IPS-18a (cell line): ENCODE data around the gene TGFBR3L.
A peak's percentile ranks its signal among the peaks of the same experiment; 100 is the strongest.
"Not testable (repeated sequence)": the region's sequence is repeated elsewhere in the genome, so short reads cannot be mapped to it uniquely, and the experiment has no call there.

ENCODE experiments used
- H3K27ac ChIP-seq: one replicate; pipeline ENCODE4 v1.5.1; 2013; ENCODE audit warnings: low read length
- H3K27me3 ChIP-seq: one replicate; pipeline ENCODE4 v1.6.1; 2013; ENCODE audit warnings: mild to moderate bottlenecking, low read length; ENCODE audit not compliant: control insufficient read depth, insufficient read depth
- H3K36me3 ChIP-seq: one replicate; pipeline ENCODE4 v1.6.1; 2013; ENCODE audit warnings: low read depth, low read length; ENCODE audit not compliant: control insufficient read depth
- H3K4me1 ChIP-seq: one replicate; pipeline ENCODE4 v1.6.1; 2013; ENCODE audit warnings: low read depth, low read length; ENCODE audit not compliant: control insufficient read depth
- H3K4me3 ChIP-seq: one replicate; pipeline ENCODE4 v1.5.1; 2013; ENCODE audit warnings: low read length
- H3K9ac ChIP-seq: one replicate; pipeline ENCODE4 v1.6.1; 2013; ENCODE audit warnings: mild to moderate bottlenecking, low read length, moderate library complexity
- H3K9me3 ChIP-seq: one replicate; pipeline ENCODE4 v1.6.1; 2013; ENCODE audit warnings: low read depth, low read length; ENCODE audit not compliant: control insufficient read depth

Gene TGFBR3L

DNA sequence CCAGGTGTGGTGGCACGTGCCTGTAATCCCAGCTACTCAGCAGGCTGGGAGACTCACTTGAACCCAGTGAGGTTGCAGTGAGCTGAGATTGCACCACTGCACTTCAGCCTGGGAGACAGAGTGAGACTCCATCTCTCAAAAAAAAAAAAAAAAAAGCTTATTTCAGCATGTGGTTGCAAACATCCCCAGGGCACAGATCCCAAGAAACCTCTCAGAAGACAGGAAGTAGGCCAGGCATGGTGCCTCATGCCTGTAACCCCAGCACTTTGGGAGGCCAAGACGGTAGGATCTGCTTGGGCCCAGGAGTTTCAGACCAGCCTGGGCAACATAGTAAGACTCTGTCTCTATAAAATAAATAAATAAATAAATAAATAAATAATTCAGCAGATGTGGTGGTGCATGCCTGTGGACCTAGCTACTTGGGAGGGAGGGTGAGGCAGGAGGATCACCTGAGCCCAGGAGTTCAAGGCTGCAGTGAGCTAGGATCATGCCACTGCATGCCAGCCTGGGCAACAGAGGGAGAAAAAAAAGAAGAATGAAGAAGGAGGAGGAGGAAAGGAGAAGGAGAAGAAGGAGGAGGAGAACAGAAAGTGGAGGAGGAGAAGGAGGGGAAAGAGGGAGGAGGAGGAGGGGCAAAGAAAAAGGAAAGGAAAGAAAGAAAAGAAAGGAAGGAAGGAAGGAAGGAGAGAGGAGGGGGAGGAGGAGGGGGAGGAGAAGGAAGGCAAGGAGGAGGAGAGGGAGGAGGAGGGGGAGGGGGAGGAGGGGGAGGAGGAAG, 30.6 kb upstream of the TGFBR3L start:
- Histone ChIP-seq H3K4me1 (no peaks in the 10 kb centered on the region), H3K4me3 (no peak overlapping the region), H3K27me3 (peaks cover 12% of the 10 kb centered on the region), H3K27ac (no peak overlapping the region), H3K36me3 (no peaks in the 10 kb centered on the region), H3K9ac (no peak overlapping the region), H3K9me3 (no peaks in the 10 kb centered on the region)

DNA sequence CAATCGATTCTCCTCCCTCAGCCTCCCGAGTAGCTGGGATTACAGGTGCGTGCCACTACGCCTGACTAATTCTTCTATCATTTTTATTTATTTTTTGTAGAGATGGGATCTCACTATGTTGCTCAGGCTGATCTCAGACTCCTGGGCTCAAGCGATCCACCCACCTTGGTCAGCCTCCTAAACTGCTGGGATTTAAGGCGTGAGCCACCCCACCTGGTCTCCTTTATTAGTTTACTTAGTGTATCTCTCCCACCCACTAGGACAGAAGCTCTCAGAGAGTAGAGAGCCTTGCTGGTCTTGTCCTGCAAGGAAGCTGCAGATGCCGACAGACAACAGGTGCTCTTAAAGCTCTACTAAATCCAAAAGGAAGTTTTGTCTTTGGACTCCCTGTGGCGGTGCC, 28.8 kb upstream of the TGFBR3L start:
- no peak overlapping the region for H3K27ac ChIP-seq
- H3K9ac ChIP-seq: no peak overlapping the region
- peaks cover 14% of the 10 kb centered on the region for H3K27me3 ChIP-seq
- no peaks in the 10 kb centered on the region for H3K4me1 ChIP-seq
- no peak overlapping the region for H3K4me3 ChIP-seq
- no peaks in the 10 kb centered on the region for H3K9me3 ChIP-seq
- H3K36me3 ChIP-seq: no peaks in the 10 kb centered on the region

DNA sequence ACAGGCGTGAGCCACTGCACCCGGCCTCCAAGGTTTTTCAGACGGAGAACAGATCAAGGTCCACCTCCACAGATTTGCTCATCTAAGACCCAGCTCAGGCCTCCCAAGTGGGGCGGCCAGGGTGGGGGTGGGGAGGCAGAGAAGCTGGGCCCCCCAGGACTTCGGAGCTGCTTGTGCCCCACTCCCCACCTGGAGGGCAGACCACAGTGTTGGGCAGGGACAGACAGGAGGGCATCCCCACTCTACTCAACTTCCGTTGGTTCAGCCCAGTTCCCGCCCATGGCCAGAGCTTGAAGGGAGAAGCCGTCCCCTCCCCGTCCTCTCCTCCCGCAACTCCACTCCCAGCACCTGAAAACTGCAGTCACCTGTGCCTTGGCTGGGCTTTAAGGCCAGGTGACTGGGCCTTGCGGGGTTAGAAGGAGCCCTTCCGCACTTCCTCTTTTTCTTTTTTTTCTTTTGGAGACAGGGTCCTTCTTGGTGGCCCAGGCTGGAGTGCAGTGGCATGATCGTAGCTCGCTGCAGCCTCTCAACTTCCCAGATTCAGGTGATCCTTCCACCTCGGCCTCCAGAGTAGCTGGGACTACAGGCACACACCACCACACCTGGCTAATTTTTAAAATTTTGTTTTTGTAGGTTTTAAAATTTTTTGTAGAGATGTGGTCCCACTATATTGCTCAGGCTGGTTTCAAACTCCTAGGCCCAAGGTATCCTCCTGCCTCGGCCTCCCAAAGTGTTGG, 27.1 kb upstream of the TGFBR3L start:
- no peak overlapping the region for H3K27ac ChIP-seq
- no peak overlapping the region for H3K9ac ChIP-seq
- H3K4me1 ChIP-seq: no peaks in the 10 kb centered on the region
- H3K36me3 ChIP-seq: no peaks in the 10 kb centered on the region
- peaks cover 14% of the 10 kb centered on the region for H3K27me3 ChIP-seq
- no peaks in the 10 kb centered on the region for H3K9me3 ChIP-seq
- H3K4me3 ChIP-seq: peak overlapping the region; percentile 56

DNA sequence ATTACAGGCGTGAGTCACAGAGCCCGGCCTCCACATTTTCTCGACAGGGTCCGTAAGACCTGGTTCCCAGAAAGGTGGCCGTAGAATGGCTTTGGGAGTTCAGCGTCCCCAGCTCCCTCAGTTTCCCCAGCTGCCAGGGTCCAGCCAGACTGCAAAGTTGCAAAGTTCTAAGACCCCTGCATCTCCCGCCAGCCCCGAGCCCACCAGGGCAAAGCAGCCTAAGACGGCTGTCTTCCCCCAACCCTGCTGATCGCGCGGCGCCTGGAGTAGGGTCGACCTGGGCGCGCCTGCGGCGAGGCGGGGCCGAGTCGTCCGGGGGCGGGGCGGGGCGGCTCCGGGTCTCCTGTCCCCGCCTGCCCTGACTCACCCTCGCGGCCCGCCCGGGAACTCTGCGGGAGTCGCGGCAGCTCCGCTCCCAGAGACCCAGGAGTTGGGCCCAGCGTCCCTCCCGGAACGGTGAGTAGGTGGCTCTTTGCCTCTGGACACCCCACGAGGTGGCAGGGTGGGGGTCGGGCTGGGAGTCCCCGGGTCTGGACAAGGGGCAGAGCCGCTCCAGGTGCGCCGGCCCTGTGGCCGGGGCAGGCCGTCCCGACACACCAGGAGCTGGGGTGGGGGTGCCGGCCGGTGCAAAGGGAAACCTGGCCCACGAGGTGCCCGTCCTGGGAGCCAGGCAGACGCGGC, 26.3 kb upstream of the TGFBR3L start, which contains the start of gene LRRC8E:
TSS of gene LRRC8E (plus strand) at position 366 of the 681 bp plus-strand sequence. CDS start 7,094 bp downstream, outside the sequence.
- H3K9me3 ChIP-seq: no peaks in the 10 kb centered on the region
- no peak within 1 kb of the TSS for H3K27ac ChIP-seq
- H3K4me3 ChIP-seq: peak within 1 kb of the TSS; percentile 56
- H3K4me1 ChIP-seq: no peaks in the 10 kb centered on the region
- H3K27me3 ChIP-seq: peaks cover 14% of the 10 kb centered on the region
- no peak within 1 kb of the TSS for H3K9ac ChIP-seq
- H3K36me3 ChIP-seq: no peaks in the 10 kb centered on the region

DNA sequence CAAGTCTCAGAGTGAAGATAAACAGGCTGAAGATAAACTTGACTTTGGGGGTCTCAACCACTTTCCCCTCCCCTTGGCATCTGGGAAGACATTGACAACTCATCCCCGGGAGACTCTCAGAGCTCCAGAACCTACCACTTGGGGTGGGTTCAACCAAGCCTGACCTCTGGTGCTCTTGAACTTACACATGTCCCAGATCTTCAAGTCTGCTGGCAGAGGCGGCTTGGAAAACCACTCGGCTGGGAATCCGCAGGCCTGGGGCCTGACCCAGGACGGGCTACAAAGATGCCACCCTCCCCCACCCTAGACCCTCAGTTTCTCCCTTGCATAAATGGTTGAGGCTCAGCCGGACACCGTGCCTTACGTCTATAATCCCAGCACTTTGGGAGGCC, 25.8 kb upstream of the TGFBR3L start:
- H3K9ac ChIP-seq: no peak overlapping the region
- H3K4me1 ChIP-seq: no peaks in the 10 kb centered on the region
- H3K36me3 ChIP-seq: no peaks in the 10 kb centered on the region
- no peak overlapping the region for H3K27ac ChIP-seq
- H3K9me3 ChIP-seq: no peaks in the 10 kb centered on the region
- peak overlapping the region; percentile 56 for H3K4me3 ChIP-seq
- H3K27me3 ChIP-seq: peaks cover 14% of the 10 kb centered on the region

DNA sequence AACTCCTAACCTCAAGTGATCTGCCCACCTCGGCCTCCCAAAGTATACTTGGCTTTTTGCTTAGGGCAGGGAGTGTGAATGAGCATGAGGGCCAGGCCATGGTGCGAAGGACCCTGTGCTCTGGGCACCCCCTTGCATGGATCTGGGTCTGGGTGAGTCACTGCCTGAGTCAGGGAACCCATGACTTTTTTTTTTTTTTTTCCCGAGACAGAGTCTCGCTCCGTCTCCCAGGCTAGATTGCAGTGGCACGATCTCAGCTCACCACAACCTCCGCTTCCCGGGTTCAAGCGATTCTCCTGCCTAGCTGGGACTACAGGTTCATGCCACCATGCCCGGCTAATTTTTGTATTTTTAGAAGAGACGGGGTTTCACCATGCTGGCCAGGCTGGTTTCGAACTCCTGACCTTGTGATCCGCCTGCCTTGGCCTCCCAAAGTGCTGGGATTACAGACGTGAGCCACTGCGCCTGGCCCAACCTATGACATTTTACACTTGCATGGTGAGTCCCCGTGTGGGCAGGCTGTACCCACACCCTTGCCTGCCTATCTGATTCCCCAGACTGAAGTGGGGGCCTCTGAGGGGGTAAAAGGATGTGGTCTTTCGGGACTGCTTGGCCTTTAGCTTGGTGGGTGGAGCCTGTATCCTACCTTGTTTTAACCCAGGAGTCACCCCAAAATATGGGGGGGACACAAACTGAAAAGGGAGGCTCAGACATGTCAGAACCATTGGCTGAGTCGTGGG, 21.1 kb upstream of the TGFBR3L start:
- not testable (repeated sequence) for H3K4me1 ChIP-seq, H3K27ac ChIP-seq, H3K4me3 ChIP-seq, H3K27me3 ChIP-seq, H3K9me3 ChIP-seq, H3K36me3 ChIP-seq, H3K9ac ChIP-seq

DNA sequence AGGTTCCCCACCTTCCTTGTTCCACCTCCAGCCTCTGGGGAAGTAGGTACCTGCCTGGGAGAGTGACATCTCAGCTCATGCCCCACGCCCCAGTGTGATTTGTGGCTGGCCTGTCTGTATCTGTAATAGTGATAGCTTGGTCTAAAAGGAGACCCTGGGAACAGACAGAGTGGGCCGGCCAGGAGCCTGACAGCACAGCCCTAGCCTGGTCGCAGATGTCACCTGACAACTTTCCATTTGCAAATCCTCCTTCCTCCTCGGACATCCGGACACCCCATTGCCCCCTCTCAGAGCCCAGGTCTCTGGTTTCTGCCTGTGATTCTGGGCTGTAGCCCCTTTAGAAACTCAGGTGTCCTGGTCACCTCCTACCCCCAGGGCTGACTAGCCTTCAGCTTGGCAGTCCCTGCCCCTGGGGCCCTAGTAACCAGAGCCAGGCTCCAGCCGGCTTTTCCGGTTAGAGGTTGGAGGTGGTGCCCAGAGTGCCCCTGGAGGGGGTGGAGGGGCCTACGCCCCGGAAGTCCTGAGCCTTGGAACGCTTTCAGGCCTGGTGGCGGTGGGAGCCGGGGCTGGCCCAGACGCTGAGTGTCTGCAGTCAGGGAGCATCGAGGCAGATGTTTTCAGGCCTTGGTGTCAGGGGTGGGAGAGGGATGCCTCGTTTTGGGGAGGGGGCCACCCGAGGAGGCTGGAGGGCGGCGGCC, 19.9 kb upstream of the TGFBR3L start:
- Histone ChIP-seq H3K4me1 (no peaks in the 10 kb centered on the region), H3K9ac (no peak overlapping the region)

DNA sequence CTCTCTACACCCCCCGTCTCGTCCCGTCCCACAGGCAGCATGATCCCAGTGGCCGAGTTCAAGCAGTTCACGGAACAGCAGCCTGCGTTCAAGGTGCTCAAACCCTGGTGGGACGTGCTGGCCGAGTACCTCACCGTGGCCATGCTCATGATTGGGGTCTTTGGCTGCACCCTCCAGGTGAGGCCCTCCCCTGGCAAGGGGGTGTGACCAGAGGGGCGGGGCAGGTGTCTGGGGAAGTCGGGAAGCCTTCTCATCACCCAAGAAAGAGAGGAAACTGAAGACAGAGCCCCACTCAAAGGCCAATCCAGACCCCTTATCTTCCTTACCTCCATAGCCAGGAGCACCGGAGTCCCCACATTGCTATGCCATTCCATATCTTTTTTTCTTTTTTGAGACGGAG, 19.1 kb upstream of the TGFBR3L start:
- Histone ChIP-seq H3K36me3 (no peaks in the 10 kb centered on the region), H3K4me3 (no peak overlapping the region), H3K9me3 (no peaks in the 10 kb centered on the region), H3K27ac (no peak overlapping the region), H3K9ac (no peak overlapping the region), H3K27me3 (no peaks in the 10 kb centered on the region), H3K4me1 (no peaks in the 10 kb centered on the region)

More for the DNA sequence above, 19.9 kb upstream of the TGFBR3L start:
- H3K9me3 ChIP-seq: no peaks in the 10 kb centered on the region
- no peaks in the 10 kb centered on the region for H3K27me3 ChIP-seq
- H3K27ac ChIP-seq: no peak overlapping the region
- no peak overlapping the region for H3K4me3 ChIP-seq
- H3K36me3 ChIP-seq: no peaks in the 10 kb centered on the region

DNA sequence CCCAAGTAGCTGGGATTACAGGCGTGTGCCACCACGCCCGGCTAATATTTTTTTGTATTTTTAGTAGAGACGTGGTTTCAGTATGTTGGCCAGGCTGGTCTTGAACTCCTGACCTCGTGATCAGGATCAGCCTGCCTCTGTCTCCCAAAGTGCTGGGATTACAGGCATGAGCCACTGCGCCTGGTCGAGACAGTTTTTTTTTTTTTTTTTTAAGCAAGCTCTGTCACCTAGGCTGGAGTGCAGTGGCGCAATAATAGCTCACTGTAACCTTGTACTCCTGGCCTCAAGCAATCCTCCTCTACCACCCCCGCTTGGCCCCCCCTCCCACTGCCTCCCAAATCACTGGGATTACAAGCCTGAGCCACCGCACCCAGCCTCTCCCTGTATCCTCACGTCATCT, 17.3 kb upstream of the TGFBR3L start:
- Histone ChIP-seq H3K9me3 (no peaks in the 10 kb centered on the region), H3K36me3 (no peaks in the 10 kb centered on the region), H3K27me3 (no peaks in the 10 kb centered on the region), H3K27ac (no peak overlapping the region), H3K4me1 (no peaks in the 10 kb centered on the region), H3K9ac (no peak overlapping the region), H3K4me3 (no peak overlapping the region)

DNA sequence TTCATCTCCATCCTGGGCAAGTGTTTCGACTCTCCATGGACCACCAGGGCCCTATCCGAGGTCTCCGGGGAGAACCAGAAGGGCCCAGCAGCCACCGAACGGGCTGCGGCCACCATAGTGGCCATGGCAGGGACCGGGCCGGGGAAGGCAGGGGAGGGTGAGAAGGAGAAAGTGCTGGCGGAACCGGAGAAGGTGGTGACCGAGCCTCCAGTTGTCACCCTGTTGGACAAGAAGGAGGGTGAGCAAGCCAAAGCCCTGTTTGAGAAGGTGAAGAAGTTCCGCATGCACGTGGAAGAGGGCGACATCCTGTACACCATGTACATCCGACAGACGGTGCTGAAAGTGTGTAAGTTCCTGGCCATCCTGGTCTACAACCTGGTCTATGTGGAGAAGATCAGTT, 15.7 kb upstream of the TGFBR3L start:
- no peaks in the 10 kb centered on the region for H3K9me3 ChIP-seq
- no peak overlapping the region for H3K9ac ChIP-seq
- H3K4me1 ChIP-seq: peaks cover 8% of the 10 kb centered on the region
- H3K27me3 ChIP-seq: no peaks in the 10 kb centered on the region
- no peak overlapping the region for H3K27ac ChIP-seq
- no peaks in the 10 kb centered on the region for H3K36me3 ChIP-seq
- no peak overlapping the region for H3K4me3 ChIP-seq
